OCI-LY7 (cell line): ENCODE results near the gene WFS1.

ENCODE experiments used
- CTCF ChIP-seq: fragments of 200-600 bp; sonication (generic); conservative IDR thresholded peaks from 2 replicates; pipeline ENCODE4 v1.5.1; 2014; ENCODE audit warnings: mild to moderate bottlenecking, antibody characterized with exemption, low read length, moderate library complexity, mixed read lengths
- EZH2phosphoT487 ChIP-seq: fragments of 200-600 bp; sonication (generic); IDR thresholded peaks from 2 replicates; pipeline ENCODE4 v1.6.1; 2018; ENCODE audit warnings: low read depth, borderline replicate concordance, mild to moderate bottlenecking, mixed run types, antibody characterized with exemption, low read length, moderate library complexity, mixed read lengths

GRCh38 chr4:6340446-6341015, 70.9 kb downstream of the WFS1 start:
- TF ChIP-seq EZH2phosphoT487: no peak
- TF ChIP-seq CTCF: no peak
